HepG2 (cell line): Measurements from ENCODE around the gene CAPN2. TPM values are rescaled to one million over a fixed set of nuclear protein-coding genes. Genes with fewer than 3 reads are reported as not detected.

Experiments used
- CBX2 ChIP-seq, 2 experiments: fragments of 200-600 bp in 1 of 2; sonication (generic); formaldehyde crosslinking in 1 of 2; IDR thresholded peaks; 2 replicates each; pipeline versions ENCODE4 v1.7.0 to v1.8.1; 2018 to 2022; ENCODE audit warnings: low read depth in 2 of 2, low read length in 1 of 2, mild to moderate bottlenecking in 1 of 2, missing genetic modification reagents in 1 of 2
- ELF3 ChIP-seq: IDR thresholded peaks from 2 replicates; pipeline ENCODE4 v1.6.1; 2016; ENCODE audit warnings: missing genetic modification reagents, missing compliant biosample characterization
- FOXA3 ChIP-seq: IDR thresholded peaks from 2 replicates; pipeline ENCODE4 v1.6.1; 2016; ENCODE audit warnings: missing genetic modification reagents, missing compliant biosample characterization
- HNRNPLL ChIP-seq: fragments of 200-400 bp; formaldehyde crosslinking; IDR thresholded peaks from 2 replicates; pipeline ENCODE4 v1.6.1; 2017; ENCODE audit warnings: mild to moderate bottlenecking, low read depth, low read length; ENCODE audit not compliant: poor library complexity, severe bottlenecking
- IKZF4 ChIP-seq: sonication (generic); formaldehyde crosslinking; IDR thresholded peaks from 2 replicates; pipeline ENCODE4 v1.5.1; 2020; ENCODE audit warnings: borderline replicate concordance, mild to moderate bottlenecking, low read depth, missing genetic modification reagents; ENCODE audit errors: not compliant biosample characterization
- KDM2A ChIP-seq: sonication (generic); formaldehyde crosslinking; IDR thresholded peaks from 2 replicates; pipeline ENCODE4 v1.4.0; 2020; ENCODE audit warnings: low read depth, missing genetic modification reagents, borderline replicate concordance
- REXO4 ChIP-seq: sonication (generic); formaldehyde crosslinking; IDR thresholded peaks from 2 replicates; pipeline ENCODE4 v1.8.0; 2022; ENCODE audit warnings: missing genetic modification reagents, mild to moderate bottlenecking, borderline replicate concordance
- SIN3A ChIP-seq: IDR thresholded peaks from 2 replicates; pipeline ENCODE4 v1.6.1; 2011; ENCODE audit warnings: low read depth, mild to moderate bottlenecking, control low read depth, low read length, borderline replicate concordance
- TEAD3 ChIP-seq: optimal IDR thresholded peaks from 2 replicates; pipeline ENCODE3; 2016; ENCODE audit warnings: borderline replicate concordance
- TIGD3 ChIP-seq: sonication (generic); formaldehyde crosslinking; IDR thresholded peaks from 2 replicates; pipeline ENCODE4 v1.5.1; 2020; ENCODE audit warnings: mild to moderate bottlenecking, missing genetic modification reagents, borderline replicate concordance
- UBTF ChIP-seq: sonication (generic); formaldehyde crosslinking; IDR thresholded peaks from 2 replicates; pipeline ENCODE4 v1.4.0; 2020; ENCODE audit warnings: mild to moderate bottlenecking, missing genetic modification reagents
- ZNF326 ChIP-seq: sonication (generic); formaldehyde crosslinking; IDR thresholded peaks from 2 replicates; pipeline ENCODE4 v1.4.0; 2020; ENCODE audit warnings: missing genetic modification reagents, borderline replicate concordance
- ZNF557 ChIP-seq: sonication (generic); formaldehyde crosslinking; IDR thresholded peaks from 2 replicates; pipeline ENCODE4 v1.4.0; 2020; ENCODE audit warnings: missing genetic modification reagents
- ZNF614 ChIP-seq: IDR thresholded peaks from 2 replicates; pipeline ENCODE4 v1.6.1; 2018; ENCODE audit warnings: missing biosample characterization, missing genetic modification reagents, inconsistent platforms, borderline replicate concordance
- ZNF766 ChIP-seq: sonication (generic); formaldehyde crosslinking; IDR thresholded peaks from 2 replicates; pipeline ENCODE4 v1.5.0; 2020; ENCODE audit warnings: missing genetic modification reagents, borderline replicate concordance
- polyA plus RNA-seq, 8 experiments: library from polyadenylated mRNA; depleted of rRNA in 3 of 8; stranded (reverse) in 7 of 8; unstranded in 1 of 8; fragments of >200 nt; fragmentation: Illumina TruSeq in 4 of 8; extraction: Trizol in 4 of 8; gene quantifications; 2 replicates each; pipeline versions ENCODE4 v1.2.1 to v1.2.3, GENCODE V29; 2011 to 2016; ENCODE audit warnings: low read depth in 4 of 8, missing spikeins in 1 of 8, mixed read lengths in 1 of 8; ENCODE audit not compliant: insufficient read depth in 1 of 8
- total RNA-seq, 5 experiments: library from RNA; depleted of rRNA; stranded (reverse); fragments of >200 nt; fragmentation: Illumina TruSeq; extraction: Trizol; gene quantifications; 2 replicates each; pipeline ENCODE4 v1.2.3, GENCODE V29; 2016; ENCODE audit warnings: low read depth in 1 of 5
- TF ChIP-seq, protein P1 (sequence below): IDR thresholded peaks from 2 replicates; pipeline ENCODE4 v1.6.1; 2016; ENCODE audit warnings: low read depth, borderline replicate concordance
- TF ChIP-seq, protein P2 (sequence below): fragments of 450-650 bp; IDR thresholded peaks from 2 replicates; pipeline ENCODE4 v1.6.1; 2016
- TF ChIP-seq, protein P3 (sequence below): sonication (generic); formaldehyde crosslinking; IDR thresholded peaks from 2 replicates; pipeline ENCODE4 v1.4.0; 2020; ENCODE audit warnings: missing genetic modification reagents

CAPN2 gene
- total and polyA plus RNA-seq, 2 of the 13 experiments (the other 11 are each of a cell fraction or from before 2014, with no cell fraction given) = 6.2 to 7.4 TPM

GRCh38 chr1:223712194-223712849 is at the start of gene CAPN2 (continued):
- TF ChIP-seq, protein P1, sequence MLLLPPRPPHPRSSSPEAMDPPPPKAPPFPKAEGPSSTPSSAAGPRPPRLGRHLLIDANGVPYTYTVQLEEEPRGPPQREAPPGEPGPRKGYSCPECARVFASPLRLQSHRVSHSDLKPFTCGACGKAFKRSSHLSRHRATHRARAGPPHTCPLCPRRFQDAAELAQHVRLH = peak; percentile 3; the same call in 1 of the 2 replicates
- TF ChIP-seq TEAD3 (CRISPR knock-in tag) (no peak), ZNF557 (CRISPR knock-in tag) (no peak), SIN3A (peak; percentile 21; the same call in 1 of the 2 replicates), TIGD3 (no peak), REXO4 (CRISPR knock-in tag) (no peak), ZNF766 (0 out of 2 replicates have a peak, but pooled peaks have one; percentile 50), IKZF4 (CRISPR knock-in tag) (no peak), ZNF326 (CRISPR knock-in tag) (no peak), KDM2A (0 out of 2 replicates have a peak, but pooled peaks have one; percentile 34), CBX2 (IDR thresholded peaks at IDR 0.05; ENCODE audit: low read depth, low read length) (no peak), CBX2 (CRISPR knock-in tag; IDR thresholded peaks at IDR 0.05; ENCODE audit: low read depth) (peak; percentile 59; the same call in 1 of the 2 replicates), ELF3 (no peak), UBTF (CRISPR knock-in tag) (peak; percentile 94; the same call in 1 of the 2 replicates), FOXA3 (CRISPR knock-in tag) (peak; percentile 8; the same call in 1 of the 2 replicates), HNRNPLL (peak; percentile 74), ZNF614 (CRISPR knock-in tag) (no peak)
- TF ChIP-seq, protein P2, sequence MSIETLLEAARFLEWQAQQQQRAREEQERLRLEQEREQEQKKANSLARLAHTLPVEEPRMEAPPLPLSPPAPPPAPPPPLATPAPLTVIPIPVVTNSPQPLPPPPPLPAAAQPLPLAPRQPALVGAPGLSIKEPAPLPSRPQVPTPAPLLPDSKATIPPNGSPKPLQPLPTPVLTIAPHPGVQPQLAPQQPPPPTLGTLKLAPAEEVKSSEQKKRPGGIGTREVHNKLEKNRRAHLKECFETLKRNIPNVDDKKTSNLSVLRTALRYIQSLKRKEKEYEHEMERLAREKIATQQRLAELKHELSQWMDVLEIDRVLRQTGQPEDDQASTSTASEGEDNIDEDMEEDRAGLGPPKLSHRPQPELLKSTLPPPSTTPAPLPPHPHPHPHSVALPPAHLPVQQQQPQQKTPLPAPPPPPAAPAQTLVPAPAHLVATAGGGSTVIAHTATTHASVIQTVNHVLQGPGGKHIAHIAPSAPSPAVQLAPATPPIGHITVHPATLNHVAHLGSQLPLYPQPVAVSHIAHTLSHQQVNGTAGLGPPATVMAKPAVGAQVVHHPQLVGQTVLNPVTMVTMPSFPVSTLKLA = no peak
- TF ChIP-seq, protein P3, sequence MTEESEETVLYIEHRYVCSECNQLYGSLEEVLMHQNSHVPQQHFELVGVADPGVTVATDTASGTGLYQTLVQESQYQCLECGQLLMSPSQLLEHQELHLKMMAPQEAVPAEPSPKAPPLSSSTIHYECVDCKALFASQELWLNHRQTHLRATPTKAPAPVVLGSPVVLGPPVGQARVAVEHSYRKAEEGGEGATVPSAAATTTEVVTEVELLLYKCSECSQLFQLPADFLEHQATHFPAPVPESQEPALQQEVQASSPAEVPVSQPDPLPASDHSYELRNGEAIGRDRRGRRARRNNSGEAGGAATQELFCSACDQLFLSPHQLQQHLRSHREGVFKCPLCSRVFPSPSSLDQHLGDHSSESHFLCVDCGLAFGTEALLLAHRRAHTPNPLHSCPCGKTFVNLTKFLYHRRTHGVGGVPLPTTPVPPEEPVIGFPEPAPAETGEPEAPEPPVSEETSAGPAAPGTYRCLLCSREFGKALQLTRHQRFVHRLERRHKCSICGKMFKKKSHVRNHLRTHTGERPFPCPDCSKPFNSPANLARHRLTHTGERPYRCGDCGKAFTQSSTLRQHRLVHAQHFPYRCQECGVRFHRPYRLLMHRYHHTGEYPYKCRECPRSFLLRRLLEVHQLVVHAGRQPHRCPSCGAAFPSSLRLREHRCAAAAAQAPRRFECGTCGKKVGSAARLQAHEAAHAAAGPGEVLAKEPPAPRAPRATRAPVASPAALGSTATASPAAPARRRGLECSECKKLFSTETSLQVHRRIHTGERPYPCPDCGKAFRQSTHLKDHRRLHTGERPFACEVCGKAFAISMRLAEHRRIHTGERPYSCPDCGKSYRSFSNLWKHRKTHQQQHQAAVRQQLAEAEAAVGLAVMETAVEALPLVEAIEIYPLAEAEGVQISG (CRISPR knock-in tag) = peak; percentile 18; the same call in 1 of the 2 replicates
